ENCODE data around the gene A1BG. TPM values are rescaled to one million over a fixed set of nuclear protein-coding genes. Genes with fewer than 3 reads are reported as not detected.
A peak's percentile ranks its signal among the peaks of the same experiment; 100 is the strongest.

A1BG gene
- total RNA-seq, 6 experiments from 2014 or later, result 897 to 2,313 (median 1,164) TPM

DNA sequence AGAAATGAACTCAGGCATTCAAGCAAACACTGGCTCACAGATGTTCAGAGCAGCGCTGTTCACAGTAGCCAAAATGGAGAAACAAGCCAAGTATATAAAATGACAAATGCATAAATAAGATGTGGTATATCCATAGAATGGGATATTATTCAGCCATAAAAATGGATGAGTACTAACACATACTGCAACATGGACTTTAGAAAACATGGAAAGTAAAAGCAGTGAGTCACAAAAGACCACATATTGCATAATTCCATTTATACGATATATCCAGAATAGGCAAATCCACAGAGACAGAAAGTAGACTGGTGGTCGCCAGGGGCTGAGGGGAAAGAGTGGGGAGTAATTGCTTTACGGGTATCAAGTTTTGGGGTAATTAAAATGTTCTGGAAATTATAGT lies 20.9 kb upstream of the A1BG start:
- H3K27ac ChIP-seq, result no peak overlapping the region
- H3K27me3 ChIP-seq, result no peaks in the 10 kb centered on the region
- 67% methylated on average over 4 of the region's 4 CpGs for WGBS (ENCODE audit: insufficient coverage, low coverage, low lambda C conversion rate, missing lambda C conversion rate)
- H3K4me1 ChIP-seq, result peaks cover 0 to 16% (median 4%) of the 10 kb centered on the region in 4 donors
- intact Hi-C loops (cut with DNase I), result no loop called here
- no peaks in the 10 kb centered on the region for H3K36me3 ChIP-seq
- TF ChIP-seq, protein P1, sequence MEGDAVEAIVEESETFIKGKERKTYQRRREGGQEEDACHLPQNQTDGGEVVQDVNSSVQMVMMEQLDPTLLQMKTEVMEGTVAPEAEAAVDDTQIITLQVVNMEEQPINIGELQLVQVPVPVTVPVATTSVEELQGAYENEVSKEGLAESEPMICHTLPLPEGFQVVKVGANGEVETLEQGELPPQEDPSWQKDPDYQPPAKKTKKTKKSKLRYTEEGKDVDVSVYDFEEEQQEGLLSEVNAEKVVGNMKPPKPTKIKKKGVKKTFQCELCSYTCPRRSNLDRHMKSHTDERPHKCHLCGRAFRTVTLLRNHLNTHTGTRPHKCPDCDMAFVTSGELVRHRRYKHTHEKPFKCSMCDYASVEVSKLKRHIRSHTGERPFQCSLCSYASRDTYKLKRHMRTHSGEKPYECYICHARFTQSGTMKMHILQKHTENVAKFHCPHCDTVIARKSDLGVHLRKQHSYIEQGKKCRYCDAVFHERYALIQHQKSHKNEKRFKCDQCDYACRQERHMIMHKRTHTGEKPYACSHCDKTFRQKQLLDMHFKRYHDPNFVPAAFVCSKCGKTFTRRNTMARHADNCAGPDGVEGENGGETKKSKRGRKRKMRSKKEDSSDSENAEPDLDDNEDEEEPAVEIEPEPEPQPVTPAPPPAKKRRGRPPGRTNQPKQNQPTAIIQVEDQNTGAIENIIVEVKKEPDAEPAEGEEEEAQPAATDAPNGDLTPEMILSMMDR (IDR thresholded peaks at IDR 0.05), result no peak
- no peak for TF ChIP-seq POLR2A (IDR thresholded peaks at IDR 0.05)
- no peak overlapping the region for H3K4me3 ChIP-seq
- ATAC-seq (no peak), DNase-seq (no peak)
- H3K9me3 ChIP-seq, result no peaks in the 10 kb centered on the region

DNA sequence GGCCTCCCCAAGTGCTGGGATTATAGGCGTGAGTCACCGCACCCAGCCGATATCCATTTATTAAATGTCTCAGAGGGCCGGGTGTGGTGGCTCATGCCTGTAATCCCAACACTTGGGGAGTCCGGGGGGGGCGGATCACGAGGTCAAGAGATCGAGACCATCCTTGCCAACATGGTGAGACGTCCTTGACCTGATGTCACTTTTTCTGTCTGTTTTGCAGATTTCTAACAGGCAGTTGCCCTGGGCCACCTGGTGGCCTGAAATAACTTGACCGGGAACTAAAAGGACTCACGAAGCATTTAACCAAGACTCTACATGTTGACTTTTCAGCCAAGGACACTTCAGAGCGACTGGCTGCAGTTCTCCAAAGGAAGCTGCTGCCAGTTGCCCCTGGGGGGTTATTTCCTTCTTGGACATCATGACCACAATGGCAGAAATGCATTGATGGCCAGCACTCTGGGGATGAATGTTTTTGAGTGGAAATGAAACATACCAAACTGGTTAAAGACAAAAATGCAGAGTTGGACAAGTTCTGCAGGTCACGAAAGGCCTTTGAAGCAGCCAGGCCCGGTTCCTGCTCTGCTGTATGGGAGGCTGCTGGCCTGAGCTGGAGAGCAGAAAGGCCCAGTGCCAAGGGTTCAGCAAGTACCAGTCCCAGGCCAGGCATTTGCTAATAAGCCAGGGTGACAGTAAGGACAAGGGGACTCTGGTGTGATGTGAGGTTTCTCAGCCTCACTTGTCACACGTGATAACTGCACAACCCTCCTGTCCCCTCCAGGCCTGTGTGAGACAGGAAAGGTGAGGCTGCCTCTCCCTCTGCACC lies 19.2 kb upstream of the A1BG start:
- ATAC-seq (peak; percentile 66 to 96 (median 83)), DNase-seq (peak in 2 of 3 donors; percentile 35 to 78)
- 60% methylated on average over 6 of the region's 15 CpGs for WGBS (ENCODE audit: insufficient coverage, low coverage, low lambda C conversion rate, missing lambda C conversion rate)
- Histone ChIP-seq H3K4me1 (peaks cover 0 to 16% (median 4%) of the 10 kb centered on the region in 4 donors), H3K4me3 (no peak overlapping the region), H3K9me3 (no peaks in the 10 kb centered on the region), H3K36me3 (no peaks in the 10 kb centered on the region), H3K27ac (peak overlapping the region in 1 of 3 donors; percentile 36), H3K27me3 (no peaks in the 10 kb centered on the region)
- TF ChIP-seq, protein P1 (IDR thresholded peaks at IDR 0.05), result peak; percentile 17 to 38 (median 28)
- no peak for TF ChIP-seq POLR2A (IDR thresholded peaks at IDR 0.05)
- intact Hi-C loops (cut with DNase I), result no loop called here

DNA sequence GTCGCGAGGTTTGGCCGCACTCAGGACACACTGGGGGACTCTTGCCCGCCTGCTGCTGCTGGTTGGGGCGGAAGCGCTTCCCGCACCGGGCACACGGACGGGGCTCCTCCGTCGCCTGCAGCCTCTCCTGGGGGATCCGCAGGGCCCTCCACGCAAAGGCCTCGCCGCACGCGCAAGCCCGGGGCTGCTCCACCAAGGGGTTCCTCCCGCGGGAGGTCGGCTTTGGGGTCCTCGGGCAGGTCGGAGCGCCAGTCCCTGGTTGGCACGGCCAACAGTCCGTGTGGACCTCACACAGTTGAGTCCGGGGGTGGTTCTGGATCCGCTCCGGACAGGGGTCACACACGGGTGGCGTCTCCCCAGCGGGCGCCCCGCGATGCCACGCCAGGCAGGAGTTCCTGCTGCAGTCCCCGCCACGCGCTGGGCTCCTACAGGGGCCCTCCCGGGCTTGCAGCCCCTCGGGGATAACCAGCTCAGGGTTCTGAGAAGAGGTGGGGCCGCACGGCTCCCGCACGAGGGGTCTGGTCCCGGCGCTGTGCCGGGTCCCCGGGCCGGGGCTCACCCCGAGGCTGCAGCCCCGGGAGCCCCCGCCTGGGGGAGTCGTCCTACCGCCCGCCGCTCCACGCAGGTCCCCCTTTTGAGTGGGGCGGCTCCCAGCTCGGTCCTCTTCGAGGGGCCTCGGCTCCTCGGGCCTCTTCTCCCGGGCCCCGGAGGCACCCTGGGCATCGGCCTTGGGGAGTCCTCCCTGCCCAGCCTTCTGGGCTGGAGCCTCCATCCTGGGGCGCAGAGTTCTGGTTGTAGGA lies 15.5 kb upstream of the A1BG start:
- ATAC-seq, result no peak
- WGBS (ENCODE audit: insufficient coverage, low coverage, low lambda C conversion rate, missing lambda C conversion rate), result 92% methylated on average over 6 of the region's 68 CpGs

DNA sequence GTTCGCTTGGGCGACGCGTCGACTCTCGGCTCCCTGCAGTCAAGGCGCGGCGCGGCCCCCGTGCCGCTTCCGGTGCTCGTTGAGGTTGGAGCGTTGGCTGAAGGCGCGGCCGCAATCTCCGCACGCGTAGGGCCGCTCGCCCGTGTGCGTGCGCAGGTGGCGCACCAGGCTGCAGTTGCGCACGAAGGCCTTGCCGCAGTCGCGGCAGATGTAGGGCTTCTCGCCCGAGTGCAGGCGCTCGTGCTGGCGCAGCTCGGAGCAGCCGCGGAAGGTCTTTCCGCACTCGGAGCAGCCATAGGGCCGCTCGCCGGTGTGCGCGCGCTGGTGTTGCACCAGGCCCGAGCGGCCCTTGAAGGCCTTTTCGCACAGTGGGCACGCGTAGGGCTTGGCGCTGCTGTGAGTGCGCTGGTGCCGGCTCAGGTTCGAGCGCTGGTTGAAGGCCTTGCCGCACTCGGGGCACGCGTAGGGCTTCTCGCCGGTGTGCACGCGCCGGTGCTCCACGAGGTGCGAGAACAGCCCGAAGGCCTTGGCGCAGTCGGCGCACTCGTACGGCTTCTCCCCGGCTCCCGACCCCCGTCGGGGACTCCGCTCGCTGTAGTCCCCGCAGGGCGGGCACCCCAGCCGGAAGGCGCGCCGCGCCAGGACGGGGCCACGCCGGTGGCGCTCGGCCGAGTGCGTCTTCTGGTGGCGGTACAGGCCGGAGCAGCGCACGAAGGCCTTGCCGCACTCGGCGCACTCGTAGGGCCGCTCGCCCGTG lies 14.6 kb upstream of the A1BG start:
- Histone ChIP-seq H3K4me3 (no peak overlapping the region), H3K27me3 (no peaks in the 10 kb centered on the region), H3K9me3 (no peaks in the 10 kb centered on the region), H3K36me3 (no peaks in the 10 kb centered on the region), H3K27ac (no peak overlapping the region), H3K4me1 (peaks cover 0 to 7% (median 3%) of the 10 kb centered on the region in 4 donors)
- TF ChIP-seq POLR2A (IDR thresholded peaks at IDR 0.05), result no peak
- TF ChIP-seq, protein P1 (IDR thresholded peaks at IDR 0.05), result no peak
- intact Hi-C loops (cut with DNase I), result no loop called here
- DNase-seq (peak in 1 of 3 donors; percentile 12), ATAC-seq (no peak)
- no CpG with 5 or more reads among the region's 106 CpGs for WGBS (ENCODE audit: insufficient coverage, low coverage, low lambda C conversion rate, missing lambda C conversion rate)

More for the DNA sequence above, 15.5 kb upstream of the A1BG start:
- Histone ChIP-seq H3K9me3 (no peaks in the 10 kb centered on the region), H3K27ac (no peak overlapping the region), H3K27me3 (no peaks in the 10 kb centered on the region), H3K4me3 (no peak overlapping the region), H3K4me1 (peaks cover 0 to 16% (median 4%) of the 10 kb centered on the region in 4 donors), H3K36me3 (no peaks in the 10 kb centered on the region)
- TF ChIP-seq POLR2A (IDR thresholded peaks at IDR 0.05), result no peak
- TF ChIP-seq, protein P1 (IDR thresholded peaks at IDR 0.05), result no peak
- peak in 2 of 3 donors; percentile 17 to 28 for DNase-seq
- intact Hi-C loops (cut with DNase I), result no loop called here

All from right lobe of liver (tissue), 6 donors.